Ishikawa (cell line): ENCODE data around the gene QPCT.

Source experiments
- CEBPB ChIP-seq: IDR thresholded peaks from 2 replicates; pipeline ENCODE4 v1.6.1; 2012
- CREB1 ChIP-seq: IDR thresholded peaks from 2 replicates; pipeline ENCODE4 v1.6.1; 2012; ENCODE audit warnings: low read depth
- EGR1 ChIP-seq: IDR thresholded peaks from 2 replicates; pipeline ENCODE4 v1.6.1; 2012
- EP300 ChIP-seq: IDR thresholded peaks from 2 replicates; pipeline ENCODE4 v1.6.1; 2012; ENCODE audit warnings: borderline replicate concordance
- MAX ChIP-seq: IDR thresholded peaks from 2 replicates; pipeline ENCODE4 v1.6.1; 2012
- NFIC ChIP-seq: IDR thresholded peaks from 2 replicates; pipeline ENCODE4 v1.6.1; 2012
- REST ChIP-seq: IDR thresholded peaks from 2 replicates; pipeline ENCODE4 v1.6.1; 2012; ENCODE audit warnings: low read depth, mild to moderate bottlenecking
- TAF1 ChIP-seq: IDR thresholded peaks from 2 replicates; pipeline ENCODE4 v1.6.1; 2012; ENCODE audit warnings: low read depth, mild to moderate bottlenecking
- USF1 ChIP-seq: IDR thresholded peaks from 2 replicates; pipeline ENCODE4 v1.6.1; 2012
- YY1 ChIP-seq: IDR thresholded peaks from 2 replicates; pipeline ENCODE4 v1.6.1; 2012; ENCODE audit warnings: low read depth
- ZBTB7A ChIP-seq: IDR thresholded peaks from 2 replicates; pipeline ENCODE4 v1.6.1; 2012; ENCODE audit warnings: low read depth

- TF ChIP-seq NFIC (no peak), YY1 (no peak), EP300 (no peak), TAF1 (no peak), EGR1 (no peak), CREB1 (no peak), MAX (no peak), USF1 (no peak), REST (no peak), ZBTB7A (no peak), CEBPB (no peak)
Observed at GRCh38 chr2:37322368-37322767, 22.1 kb upstream of the QPCT start.
